GM19372 (cell line): ENCODE measurements around the gene CALHM6.

Experiments used
- ATAC-seq: cut with Tn5 transposase; IDR thresholded peaks from one replicate; pipeline ENCODE4 v1.9.1; 2021; ENCODE audit warnings: mild to moderate bottlenecking, low read depth, moderate library complexity; ENCODE audit not compliant: unreplicated experiment

CALHM6 gene

GRCh38 chr6:116461331-116461931 lies at the start of gene CALHM6:
CALHM6 (plus strand) TSS chr6:116461375; CDS start chr6:116461930, 555 bp downstream.
- no peak for ATAC-seq

GRCh38 chr6:116412270-116412669 lies 48.9 kb upstream of the CALHM6 start:
- ATAC-seq = no peak

DNA sequence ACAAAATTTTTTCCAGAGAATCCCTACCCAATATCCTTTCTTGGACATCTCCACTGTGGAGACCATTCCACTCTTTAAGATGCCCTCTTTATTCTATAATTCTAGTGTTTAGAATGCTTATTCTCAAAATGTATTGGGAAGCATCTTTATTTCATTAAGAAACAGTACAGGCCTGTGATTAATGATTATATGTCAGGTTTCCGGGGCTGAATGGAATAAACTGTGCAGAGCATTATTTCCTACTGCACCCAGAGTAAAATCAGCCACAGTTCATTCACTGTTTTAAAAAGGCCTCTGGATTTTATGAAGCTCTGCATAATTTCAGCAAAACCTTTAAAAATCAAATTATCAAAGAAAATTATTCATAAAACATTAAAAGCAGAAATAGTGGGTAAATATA lies 47.8 kb upstream of the CALHM6 start:
- ATAC-seq = no peak

DNA sequence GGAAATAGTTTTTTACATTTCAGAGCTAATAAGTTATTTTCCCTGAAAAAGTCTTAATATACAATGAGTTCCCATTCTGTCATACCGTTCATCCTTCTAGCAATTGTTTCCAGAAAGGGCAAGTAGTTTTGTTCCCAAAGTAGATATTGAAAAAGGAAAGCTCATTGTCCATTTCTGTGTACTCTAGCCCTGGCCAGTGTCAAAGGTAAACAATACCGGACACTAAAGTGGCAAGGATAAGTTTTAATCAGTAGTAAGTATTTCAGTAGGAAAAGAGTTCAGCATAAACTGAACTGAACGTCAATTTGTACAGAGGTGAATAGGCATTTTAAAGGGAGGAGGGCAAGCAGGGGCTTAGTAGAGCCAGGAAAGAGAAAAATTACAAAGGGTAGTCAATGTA lies 43.5 kb upstream of the CALHM6 start:
- no peak for ATAC-seq

DNA sequence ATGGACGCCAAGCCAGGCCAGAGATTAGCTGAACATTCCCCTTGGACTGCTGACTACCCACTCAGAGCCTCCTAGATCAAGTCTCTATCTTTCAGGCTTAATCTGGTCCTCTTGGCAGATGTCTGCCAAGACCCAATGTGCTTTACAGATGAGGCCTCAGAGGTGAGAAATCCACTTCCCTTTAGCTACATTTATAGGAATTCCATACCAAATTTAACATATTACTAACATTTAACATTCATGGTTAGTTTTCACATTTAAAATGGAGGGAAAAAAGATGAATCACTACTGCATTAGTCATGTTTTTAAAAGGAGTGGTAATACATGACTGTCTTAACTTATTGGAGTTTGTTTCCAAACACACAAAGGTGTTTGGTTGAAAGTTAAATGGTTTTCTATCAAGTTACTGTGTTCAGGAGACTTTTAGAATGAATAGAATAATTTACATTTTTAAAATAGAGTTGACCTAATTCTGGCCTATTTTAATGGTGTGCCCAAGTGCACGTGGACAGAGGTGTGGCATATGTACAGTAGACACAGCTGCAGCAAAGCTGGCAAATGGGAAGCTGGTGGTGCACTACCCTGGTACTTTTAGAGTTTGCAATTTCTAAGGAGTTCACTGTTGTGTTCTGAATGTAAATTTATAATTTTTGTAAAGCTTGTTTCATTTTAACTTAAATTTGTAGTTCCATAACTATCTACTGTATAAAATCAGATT lies 41.9 kb upstream of the CALHM6 start:
- no peak for ATAC-seq

DNA sequence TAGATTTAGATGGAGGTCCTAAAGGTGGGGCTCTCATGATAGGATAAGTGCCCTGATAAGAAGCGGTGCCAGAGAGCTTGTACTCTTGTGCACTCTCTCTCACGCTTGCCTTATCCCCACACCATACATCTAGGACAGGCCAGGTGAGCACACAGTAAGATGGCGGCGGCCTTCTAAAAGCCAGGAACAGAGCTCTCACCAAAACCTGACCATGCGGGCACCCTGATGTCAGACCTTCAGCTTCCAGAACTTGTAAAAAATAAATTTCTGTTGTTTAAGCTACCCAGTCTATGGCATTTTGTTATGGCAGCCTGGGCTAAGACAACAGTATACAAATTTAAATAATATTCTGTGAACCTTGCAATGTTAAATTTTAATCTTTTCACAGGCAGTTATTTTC lies 40.8 kb upstream of the CALHM6 start:
- no peak for ATAC-seq

- no peak for ATAC-seq
Observed at GRCh38 chr6:116422238-116422637, 38.9 kb upstream of the CALHM6 start.

DNA sequence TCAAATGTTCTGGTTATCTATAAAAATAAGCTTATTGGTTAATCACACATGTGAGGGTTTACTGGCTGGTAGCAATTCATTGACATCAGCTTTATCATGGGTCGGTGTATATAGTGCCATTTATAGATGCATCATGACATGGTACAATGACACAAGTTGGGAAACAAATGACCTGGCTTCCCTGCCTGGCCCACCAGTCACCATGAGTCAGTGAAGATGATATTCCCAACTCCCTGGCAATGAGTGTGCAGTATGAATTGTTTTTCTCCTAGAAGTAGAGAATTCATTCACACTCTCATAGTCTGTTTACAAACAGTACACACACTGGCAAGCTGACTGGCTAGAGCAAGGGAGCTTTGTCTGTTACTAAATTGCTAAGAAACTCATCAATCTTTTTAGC lies 37.2 kb upstream of the CALHM6 start:
- ATAC-seq = no peak

DNA sequence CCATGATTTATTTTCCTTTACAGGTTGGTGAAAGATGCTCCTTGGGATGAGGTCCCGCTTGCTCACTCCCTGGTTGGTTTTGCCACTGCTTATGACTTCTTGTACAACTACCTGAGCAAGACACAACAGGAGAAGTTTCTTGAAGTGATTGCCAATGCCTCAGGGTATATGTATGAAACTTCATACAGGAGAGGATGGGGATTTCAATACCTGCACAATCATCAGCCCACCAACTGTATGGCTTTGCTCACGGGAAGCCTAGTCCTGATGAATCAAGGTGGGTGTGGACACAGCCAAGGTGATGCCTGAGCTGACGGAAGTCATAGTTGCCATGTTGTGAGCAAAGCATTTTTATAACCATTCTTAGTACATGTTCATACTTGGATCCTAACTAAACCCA lies 34.6 kb upstream of the CALHM6 start:
- no peak for ATAC-seq

GRCh38 chr6:116429111-116429510 lies 32.1 kb upstream of the CALHM6 start:
- no peak for ATAC-seq

- no peak for ATAC-seq
Observed at GRCh38 chr6:116430860-116431259, 30.3 kb upstream of the CALHM6 start.

DNA sequence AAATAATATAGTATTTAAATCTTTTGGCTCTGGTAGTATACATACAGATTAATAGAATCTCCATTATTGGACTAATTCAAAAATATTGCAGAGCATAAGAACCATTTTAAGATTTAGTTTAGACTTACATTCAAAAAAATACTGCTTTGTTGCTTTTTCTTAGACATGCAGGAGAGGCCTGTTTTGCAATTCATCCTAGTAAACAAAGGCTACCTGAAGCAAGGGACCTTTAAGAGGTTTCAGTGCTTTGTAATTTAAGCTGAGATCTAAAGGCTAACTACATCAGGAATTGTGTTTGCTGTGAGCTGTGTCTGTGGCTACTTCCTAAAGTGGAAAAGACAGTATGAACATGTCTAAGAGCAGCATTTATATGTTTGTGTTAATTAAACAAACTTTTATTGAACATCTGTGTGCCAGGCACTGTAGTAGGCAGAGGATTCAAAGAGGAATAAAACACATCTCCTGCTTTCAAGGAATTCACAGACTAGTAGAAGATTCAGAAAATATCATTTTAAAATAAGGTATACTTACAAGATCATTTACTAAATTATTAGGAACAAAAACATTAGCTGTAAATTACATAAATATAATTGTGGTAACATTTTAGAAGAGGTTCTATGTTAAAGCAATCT lies 29.1 kb upstream of the CALHM6 start:
- no peak for ATAC-seq

GRCh38 chr6:116433206-116433712 lies 27.9 kb upstream of the CALHM6 start:
- no peak for ATAC-seq

DNA sequence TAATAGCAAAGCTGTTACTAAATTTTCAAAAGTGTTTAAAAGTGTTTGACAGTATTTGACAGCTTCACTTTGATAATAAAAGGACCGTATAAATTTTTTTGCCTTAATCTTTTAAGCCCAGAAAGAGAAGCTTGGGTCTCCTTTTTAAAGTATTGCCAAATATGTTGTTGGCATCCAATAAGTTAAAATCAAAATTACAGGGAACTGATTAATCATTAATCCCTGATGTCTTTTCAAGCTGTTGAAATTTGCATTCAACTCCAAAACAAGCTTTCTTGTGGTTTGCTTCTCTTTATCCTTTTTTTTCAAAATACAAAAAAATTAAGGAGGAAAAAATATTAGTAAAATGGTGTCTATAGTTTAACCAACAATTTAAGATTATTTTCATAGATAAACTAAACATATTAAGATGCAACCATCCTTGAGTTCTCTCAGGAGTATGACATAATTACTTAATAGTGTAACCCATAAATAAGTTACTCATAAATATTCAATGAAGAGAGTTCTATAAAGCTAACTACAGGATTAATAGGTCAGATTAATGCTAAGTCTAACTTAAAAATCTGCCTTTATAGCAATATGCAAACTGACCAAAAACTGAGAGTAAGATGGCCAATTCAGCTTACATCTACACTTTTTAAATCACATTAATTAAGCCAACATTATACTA lies 27.0 kb upstream of the CALHM6 start:
- ATAC-seq = no peak

GRCh38 chr6:116436586-116436985 lies 24.6 kb upstream of the CALHM6 start:
- no peak for ATAC-seq

DNA sequence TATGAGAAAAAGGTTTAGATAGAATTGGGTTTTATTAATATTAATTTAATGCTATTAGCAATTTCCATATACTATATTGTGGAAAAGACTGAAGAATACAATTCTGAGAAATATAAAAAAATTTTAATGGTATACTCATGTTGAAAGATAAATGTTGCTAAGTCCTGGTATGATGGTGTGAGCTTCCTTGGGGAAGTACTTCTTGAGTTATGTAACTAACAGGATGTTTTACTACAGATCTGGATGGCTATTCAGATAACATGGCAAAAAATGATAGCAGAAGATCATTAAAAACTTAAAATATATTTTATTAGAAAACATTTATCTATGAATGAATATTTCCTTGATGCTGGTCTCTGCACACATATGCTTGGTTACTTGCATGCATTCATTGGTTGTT lies 23.5 kb upstream of the CALHM6 start:
- ATAC-seq = no peak

DNA sequence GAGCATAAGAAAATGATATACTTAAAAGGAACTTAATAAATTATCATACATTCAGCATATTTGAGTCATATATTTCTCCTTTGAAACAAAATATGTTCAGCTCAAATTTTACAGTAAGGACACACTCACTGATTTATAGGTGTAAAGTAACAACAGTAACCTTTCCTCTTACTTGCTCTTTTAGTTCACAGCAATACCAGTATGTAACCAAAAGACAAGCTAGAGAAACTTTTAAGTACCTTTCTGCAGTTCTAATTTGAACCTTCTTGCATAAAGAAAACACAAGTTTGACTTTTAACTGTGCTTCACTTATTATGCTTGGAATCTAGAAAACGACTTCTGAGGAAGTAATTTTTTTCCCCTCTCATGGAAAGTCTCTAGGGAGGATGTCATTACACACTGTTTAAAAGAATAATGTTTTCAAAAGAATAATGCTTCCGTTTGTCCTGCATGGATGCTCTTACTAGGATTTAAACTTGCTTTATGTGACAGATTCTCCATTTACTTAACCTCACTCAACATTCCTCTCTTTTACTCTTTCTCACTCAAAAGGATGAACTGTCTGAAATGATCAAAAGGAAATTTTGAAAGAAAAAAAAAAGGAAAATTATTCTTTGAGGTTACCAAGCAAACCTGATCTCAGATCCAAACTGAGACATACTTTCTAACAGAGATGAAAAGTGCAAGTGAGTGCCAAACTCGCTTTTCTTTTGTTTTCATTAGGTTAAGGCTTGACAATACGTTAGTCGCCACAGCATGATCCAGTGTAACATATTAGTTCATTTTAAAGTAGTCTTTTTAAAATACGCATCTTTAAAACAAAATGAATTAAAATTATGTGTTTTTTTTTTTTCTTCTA lies 22.4 kb upstream of the CALHM6 start:
- ATAC-seq = no peak

DNA sequence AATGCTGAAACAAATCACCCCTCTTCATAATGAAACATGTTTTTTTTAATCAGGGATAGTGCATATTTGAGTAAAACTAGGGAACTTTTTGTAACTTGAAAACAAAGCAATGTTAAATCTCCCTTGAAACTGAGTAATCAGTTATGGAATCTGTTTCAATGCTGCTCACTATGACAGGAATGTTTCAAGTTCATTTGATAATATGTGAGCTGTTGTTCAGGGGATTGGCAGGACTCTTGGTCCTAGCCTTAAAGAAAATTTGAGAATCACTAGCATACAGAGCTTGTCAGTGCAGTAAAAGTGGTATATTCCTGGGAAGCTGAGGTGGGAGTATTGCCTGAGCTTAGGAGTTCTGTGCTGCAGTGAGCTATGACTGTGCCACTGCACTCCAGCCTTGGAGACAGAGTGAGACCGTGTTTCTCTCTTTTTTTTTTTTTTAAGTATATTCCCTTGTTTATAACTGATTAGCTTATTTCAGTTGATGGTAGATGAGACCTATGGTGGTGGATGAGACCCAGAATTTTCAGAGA lies 21.6 kb upstream of the CALHM6 start:
- ATAC-seq = no peak

DNA sequence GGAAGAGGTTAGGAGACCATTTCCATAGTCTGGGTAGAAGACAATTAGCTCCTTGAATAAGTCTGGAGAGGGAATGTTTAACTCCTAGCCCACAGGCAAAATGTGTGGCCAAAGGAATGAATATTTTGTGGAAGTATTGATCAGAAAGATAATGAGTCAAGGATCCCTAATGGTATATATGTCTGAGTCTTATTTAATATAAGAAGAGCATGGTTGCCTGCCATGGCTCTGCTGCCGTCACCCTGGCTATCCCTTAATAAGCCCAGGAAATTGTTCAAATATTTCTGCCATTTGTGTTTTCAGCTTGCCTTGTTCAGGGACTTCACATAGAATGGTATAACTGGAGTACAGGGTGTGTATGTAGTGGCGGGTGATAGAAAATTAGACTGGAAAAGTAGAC lies 18.1 kb upstream of the CALHM6 start:
- no peak for ATAC-seq

- peak; percentile 58 for ATAC-seq
Observed at GRCh38 chr6:116444092-116444491, 17.1 kb upstream of the CALHM6 start.
